IMR-90 (cell line): ENCODE results near the gene ZC3HAV1L. TPM values are rescaled to one million over a fixed set of nuclear protein-coding genes. Genes with fewer than 3 reads are reported as not detected.

Experiments
- ATAC-seq: fragments of 200-7000 bp; cut with Tn5 transposase; 2 replicates; pipeline ENCODE4 v1.9.1; 2020; ENCODE audit warnings: low read depth, mild to moderate bottlenecking, moderate library complexity
- BruUV-seq: library from RNA; stranded (reverse); fragments of 400-500 nt; replicated peaks from 2 replicates; lab custom pipeline; 2021; lab: Mats Ljungman, UMichigan
- CTCF ChIA-PET: fragments of 300-600 bp; formaldehyde crosslinking; extraction: SDS; loops from one replicate; lab custom pipeline; 2021; ENCODE audit warnings: antibody characterized with exemption; lab: Yijun Ruan, JAX
- POLR2A ChIA-PET: fragments of 300-600 bp; sonication (Branson Sonifier 250); formaldehyde crosslinking; loops from one replicate; lab custom pipeline; 2022; ENCODE audit warnings: antibody characterized with exemption; ENCODE audit not compliant: unreplicated experiment; lab: Charles Lee
- DNase-seq: peaks from one replicate; pipeline ENCODE4 v3.0.0; 2013
- H2AFZ ChIP-seq: replicated peaks from 2 replicates; pipeline ENCODE3; 2013; ENCODE audit warnings: low read length, mild to moderate bottlenecking; ENCODE audit not compliant: poor library complexity
- H2AK5ac ChIP-seq: 2 replicates; pipeline ENCODE4 v1.6.1; 2013; ENCODE audit warnings: low read depth, low read length, inconsistent platforms
- H2AK9ac ChIP-seq: replicated peaks from 2 replicates; pipeline ENCODE3; 2013; ENCODE audit warnings: mild to moderate bottlenecking, low read depth, low read length, moderate library complexity; ENCODE audit not compliant: poor library complexity
- H2BK120ac ChIP-seq: 2 replicates; pipeline ENCODE4 v1.6.1; 2013; ENCODE audit warnings: low read depth, low read length, inconsistent platforms
- H2BK15ac ChIP-seq: 3 replicates; pipeline ENCODE4 v1.6.1; 2013; ENCODE audit warnings: low read depth, low read length, inconsistent platforms
- H2BK20ac ChIP-seq: 2 replicates; pipeline ENCODE4 v1.6.1; 2013; ENCODE audit warnings: low read depth, mild to moderate bottlenecking, inconsistent platforms, low read length, moderate library complexity
- H2BK5ac ChIP-seq: 2 replicates; pipeline ENCODE4 v1.6.1; 2013; ENCODE audit warnings: mild to moderate bottlenecking, low read depth, low read length, inconsistent platforms; ENCODE audit not compliant: poor library complexity, severe bottlenecking
- H3K14ac ChIP-seq: replicated peaks from 2 replicates; pipeline ENCODE4 v1.6.1; 2013; ENCODE audit warnings: low read depth, low read length, inconsistent platforms
- H3K18ac ChIP-seq: 2 replicates; pipeline ENCODE4 v1.6.1; 2013; ENCODE audit warnings: low read depth, low read length, control low read depth
- H3K23ac ChIP-seq: 2 replicates; pipeline ENCODE4 v1.6.1; 2013; ENCODE audit warnings: low read depth, low read length, inconsistent platforms
- H3K27ac ChIP-seq: 2 replicates; pipeline ENCODE4 v1.5.1; 2013; ENCODE audit warnings: mild to moderate bottlenecking, control low read depth, low read length; ENCODE audit not compliant: insufficient read depth
- H3K27me3 ChIP-seq: 2 replicates; pipeline ENCODE4 v1.6.1; 2013; ENCODE audit warnings: low read length; ENCODE audit not compliant: control insufficient read depth, insufficient read depth
- H3K36me3 ChIP-seq: 2 replicates; pipeline ENCODE4 v1.6.1; 2013; ENCODE audit warnings: low read length, mixed read lengths; ENCODE audit not compliant: control insufficient read depth, insufficient read depth
- H3K4ac ChIP-seq: 2 replicates; pipeline ENCODE4 v1.6.1; 2013; ENCODE audit warnings: low read depth, low read length, inconsistent platforms
- H3K4me1 ChIP-seq: 2 replicates; pipeline ENCODE4 v1.6.1; 2013; ENCODE audit warnings: low read length, mixed read lengths; ENCODE audit not compliant: control insufficient read depth, insufficient read depth
- H3K4me2 ChIP-seq: 2 replicates; pipeline ENCODE4 v1.6.1; 2013; ENCODE audit warnings: low read depth, mild to moderate bottlenecking, control low read depth, low read length, moderate library complexity
- H3K4me3 ChIP-seq: 2 replicates; pipeline ENCODE4 v1.5.1; 2013; ENCODE audit warnings: low read depth, mild to moderate bottlenecking, control low read depth, low read length, moderate library complexity; ENCODE audit not compliant: insufficient read depth
- H3K56ac ChIP-seq: 2 replicates; pipeline ENCODE4 v1.6.1; 2013; ENCODE audit warnings: low read length, inconsistent platforms; ENCODE audit not compliant: insufficient read depth; ENCODE audit errors: extremely low read depth
- H3K79me1 ChIP-seq, 2 experiments: 2 replicates each; pipeline ENCODE4 v1.6.1; 2013; ENCODE audit warnings: low read length in 2 of 2, inconsistent platforms in 1 of 2, low read depth in 1 of 2
- H3K9ac ChIP-seq: 2 replicates; pipeline ENCODE4 v1.6.1; 2013; ENCODE audit warnings: low read depth, low read length, control low read depth
- H3K9me1 ChIP-seq: 2 replicates; pipeline ENCODE4 v1.6.1; 2013; ENCODE audit warnings: low read length, inconsistent platforms; ENCODE audit not compliant: insufficient read depth
- H3K9me3 ChIP-seq: 2 replicates; pipeline ENCODE4 v1.6.1; 2013; ENCODE audit warnings: low read length; ENCODE audit not compliant: control insufficient read depth, insufficient read depth
- H4K20me1 ChIP-seq: 2 replicates; pipeline ENCODE4 v1.6.1; 2013; ENCODE audit warnings: low read length, inconsistent platforms; ENCODE audit not compliant: insufficient read depth
- H4K5ac ChIP-seq: 2 replicates; pipeline ENCODE4 v1.6.1; 2013; ENCODE audit warnings: mild to moderate bottlenecking, low read depth, low read length, control low read depth
- H4K8ac ChIP-seq, 2 experiments: 2 replicates each; pipeline ENCODE4 v1.6.1; 2013; ENCODE audit warnings: low read depth in 2 of 2, low read length in 2 of 2, control low read depth in 1 of 2, inconsistent platforms in 1 of 2
- H4K91ac ChIP-seq: 2 replicates; pipeline ENCODE4 v1.6.1; 2013; ENCODE audit warnings: low read depth, low read length, inconsistent platforms; ENCODE audit not compliant: insufficient read depth
- NFE2L2 ChIP-seq: fragments of 150-350 bp; IDR thresholded peaks from 2 replicates; pipeline ENCODE4 v1.6.1; 2016; ENCODE audit warnings: low read depth, mild to moderate bottlenecking, low read length
- SMC3 ChIP-seq: fragments of 150-350 bp; IDR thresholded peaks from 2 replicates; pipeline ENCODE4 v1.6.1; 2016; ENCODE audit warnings: low read depth, mild to moderate bottlenecking, antibody characterized with exemption, low read length, moderate library complexity
- WGBS, 2 experiments: methylation state at CpG; one replicate each; pipeline versions ENCODE4 v1.1.5 to v1.1.7; 2013; ENCODE audit warnings: missing lambda C conversion rate in 2 of 2; ENCODE audit not compliant: insufficient read length in 1 of 2; ENCODE audit errors: extremely low coverage in 2 of 2; 5-methylcytosine and 5-hydroxymethylcytosine counted together
- dilution Hi-C: fragments of 300-500 bp; cut with HindIII; formaldehyde crosslinking; loops from one replicate; pipeline ENCODE4 v1.14.3; 2018; ENCODE audit warnings: low sequenced_read_pairs; ENCODE audit not compliant: unreplicated experiment
- in situ Hi-C: fragments of 300-500 bp; cut with MboI; formaldehyde crosslinking; loops from 3 replicates; pipeline ENCODE4 v1.14.3; 2019; ENCODE audit warnings: low sequenced_read_pairs, inconsistent platforms, mixed read lengths
- intact Hi-C: fragments of 100-400 bp; cut with micrococcal nuclease; formaldehyde crosslinking; loops from 2 replicates; pipeline ENCODE4 v1.10.0; 2022
- polyA plus RNA-seq, 3 experiments: library from polyadenylated mRNA; depleted of rRNA; stranded (reverse); fragments of >200 nt; gene quantifications; 2 replicates each; pipeline ENCODE4 v1.2.3, GENCODE V29; 2012; ENCODE audit warnings: low replicate concordance in 1 of 3
- total RNA-seq: library from RNA; depleted of rRNA; stranded (reverse); fragments of >200 nt; gene quantifications from 2 replicates; pipeline ENCODE4 v1.2.3, GENCODE V29; 2012

The ZC3HAV1L gene
- total and polyA plus RNA-seq, 2 of the 4 experiments (the other 2 are of a cell fraction), result 4.5 to 9.4 TPM

DNA sequence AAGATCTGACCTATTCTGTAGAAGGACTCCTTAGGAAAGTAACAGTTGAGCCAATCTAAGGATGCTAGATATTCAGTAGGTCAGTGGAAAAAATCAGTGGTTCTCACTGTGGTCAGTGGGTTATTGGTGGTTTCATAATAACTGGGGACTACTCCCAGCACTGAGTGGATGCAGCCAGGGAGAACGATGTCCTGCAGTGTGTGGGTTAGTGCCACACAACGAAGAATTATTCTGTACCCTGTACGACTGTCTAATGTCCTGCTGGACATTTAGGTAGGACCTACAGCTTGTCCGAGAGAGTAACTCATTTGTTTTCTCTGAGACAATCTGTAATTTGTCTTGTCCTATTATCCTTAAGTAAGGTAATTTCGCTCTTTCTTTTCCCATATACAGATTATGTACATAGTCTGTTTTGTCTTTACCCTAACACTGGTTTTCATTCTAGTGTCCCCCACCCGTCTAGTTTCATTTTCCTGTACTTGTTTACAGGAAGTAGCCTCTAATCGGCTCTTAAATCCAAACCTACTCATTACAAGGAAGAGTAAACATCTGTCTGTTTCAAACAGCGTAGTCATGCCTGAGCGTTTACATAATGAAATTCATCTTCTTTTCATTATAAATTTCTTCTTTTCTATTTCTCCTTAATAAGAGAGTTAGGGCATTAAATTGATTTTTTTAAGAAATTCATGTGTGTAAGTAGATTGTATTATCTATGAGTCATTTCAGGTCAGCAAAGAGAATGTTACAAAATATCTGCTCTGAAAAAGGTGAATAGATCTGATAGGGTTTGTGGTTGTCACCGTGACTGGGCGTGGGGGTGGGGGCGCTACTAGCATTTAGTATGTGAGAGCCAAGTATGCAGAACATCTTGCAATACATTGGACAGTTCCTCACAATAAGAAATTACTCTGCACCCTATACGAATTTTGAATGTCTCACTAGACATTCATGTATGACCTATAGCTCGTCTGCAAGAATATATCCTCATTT lies 8.3 kb upstream of the ZC3HAV1L start:
- peak; percentile 75; the same call in 1 of the 2 replicates for ATAC-seq
- H3K79me1 ChIP-seq, result no peaks in the 10 kb centered on the region
- dilution Hi-C loops, result no loop called here
- DNase-seq, result peak; percentile 44
- H3K23ac ChIP-seq, result no peak overlapping the region
- intact Hi-C loops, result no loop called here
- H2BK15ac ChIP-seq, result no peak overlapping the region
- H3K4me3 ChIP-seq, result no peak overlapping the region
- BruUV-seq, result no TSS peak
- H2BK120ac ChIP-seq, result no peak overlapping the region
- H2AK9ac ChIP-seq, result no peak overlapping the region
- H2BK5ac ChIP-seq, result no peak overlapping the region
- ChIA-PET POLR2A (no interaction called here), CTCF (no interaction called here)
- peaks cover 6% of the 10 kb centered on the region; the same call in 1 of the 2 replicates for H3K36me3 ChIP-seq
- peaks cover 2% of the 10 kb centered on the region for H3K4me1 ChIP-seq
- no peak overlapping the region for H2BK20ac ChIP-seq
- H3K27me3 ChIP-seq, result no peaks in the 10 kb centered on the region
- in situ Hi-C loops, result no loop called here
- no peaks in the 10 kb centered on the region for H4K20me1 ChIP-seq
- no peak overlapping the region for H4K91ac ChIP-seq
- H3K14ac ChIP-seq, result no peak overlapping the region
- TF ChIP-seq NFE2L2 (peak; percentile 77), SMC3 (no peak)
- no peak overlapping the region for H4K5ac ChIP-seq
- H3K4ac ChIP-seq, result no peak overlapping the region
- H3K9me1 ChIP-seq, result no peaks in the 10 kb centered on the region
- no peak overlapping the region for H2AFZ ChIP-seq
- no peak overlapping the region for H3K9ac ChIP-seq
- no peak overlapping the region for H3K56ac ChIP-seq
- H3K18ac ChIP-seq, result no peak overlapping the region
- no peak overlapping the region for H2AK5ac ChIP-seq
- no peak overlapping the region for H4K8ac ChIP-seq
- peak overlapping the region; percentile 29; the same call in 1 of the 2 replicates for H3K4me2 ChIP-seq
- no peaks in the 10 kb centered on the region for H3K9me3 ChIP-seq
- no peak overlapping the region for H3K27ac ChIP-seq
- 20% methylated on average over 1 of the region's 14 CpGs; no CpG with 5 or more reads in 1 of the 2 experiments for WGBS, 2 experiments
